ENCODE measurements around the gene RPS6KC1.

The RPS6KC1 gene

GRCh38 chr1:213244664-213245091, 193.6 kb downstream of the RPS6KC1 start:
- DNase-seq, result no peak

- no peak for DNase-seq
These were observed 194.3 kb downstream of the RPS6KC1 start for GRCh38 chr1:213245260-213245910.

- DNase-seq, result no peak
These were observed 196.0 kb downstream of the RPS6KC1 start for GRCh38 chr1:213247038-213247437.

- DNase-seq, result no peak
These were observed 198.4 kb downstream of the RPS6KC1 start for GRCh38 chr1:213249395-213249794.

GRCh38 chr1:213250041-213250440, 199.0 kb downstream of the RPS6KC1 start:
- no peak for DNase-seq

- DNase-seq, result no peak
These were observed 199.4 kb downstream of the RPS6KC1 start for GRCh38 chr1:213250446-213250845.

- DNase-seq, result no peak
These were observed 200.9 kb downstream of the RPS6KC1 start for GRCh38 chr1:213251972-213252371.

GRCh38 chr1:213256438-213257087, 205.5 kb downstream of the RPS6KC1 start:
- no peak for DNase-seq

- no peak for DNase-seq
These were observed 209.5 kb downstream of the RPS6KC1 start for GRCh38 chr1:213260311-213261075.

- no peak for DNase-seq
These were observed 213.5 kb downstream of the RPS6KC1 start for GRCh38 chr1:213264531-213264930.

- no peak for DNase-seq
These were observed 216.1 kb downstream of the RPS6KC1 start for GRCh38 chr1:213266983-213267772.

GRCh38 chr1:213268221-213268620, 217.2 kb downstream of the RPS6KC1 start:
- DNase-seq, result no peak

GRCh38 chr1:213269829-213270228, 218.8 kb downstream of the RPS6KC1 start:
- no peak for DNase-seq

- DNase-seq, result no peak
These were observed 222.5 kb downstream of the RPS6KC1 start for GRCh38 chr1:213273546-213273945.

GRCh38 chr1:213274140-213274539, 223.1 kb downstream of the RPS6KC1 start:
- no peak for DNase-seq

- DNase-seq, result no peak
These were observed 224.3 kb downstream of the RPS6KC1 start for GRCh38 chr1:213275293-213275692.

- DNase-seq, result no peak
These were observed 225.2 kb downstream of the RPS6KC1 start for GRCh38 chr1:213276236-213276635.

GRCh38 chr1:213277036-213277435, 226.0 kb downstream of the RPS6KC1 start:
- no peak for DNase-seq

- no peak for DNase-seq
These were observed 228.4 kb downstream of the RPS6KC1 start for GRCh38 chr1:213279410-213279809.

- DNase-seq, result no peak
These were observed 230.7 kb downstream of the RPS6KC1 start for GRCh38 chr1:213281640-213282301.

- DNase-seq, result no peak
These were observed 233.6 kb downstream of the RPS6KC1 start for GRCh38 chr1:213284626-213285025.

GRCh38 chr1:213286235-213286634, 235.2 kb downstream of the RPS6KC1 start:
- no peak for DNase-seq

GRCh38 chr1:213287987-213288386, 236.9 kb downstream of the RPS6KC1 start:
- no peak for DNase-seq

All from GF-D8 (cell line).